ENCODE measurements around the gene CD6. TPM values are rescaled to one million over a fixed set of nuclear protein-coding genes. Genes with fewer than 3 reads are reported as not detected.

The CD6 gene, protein sequence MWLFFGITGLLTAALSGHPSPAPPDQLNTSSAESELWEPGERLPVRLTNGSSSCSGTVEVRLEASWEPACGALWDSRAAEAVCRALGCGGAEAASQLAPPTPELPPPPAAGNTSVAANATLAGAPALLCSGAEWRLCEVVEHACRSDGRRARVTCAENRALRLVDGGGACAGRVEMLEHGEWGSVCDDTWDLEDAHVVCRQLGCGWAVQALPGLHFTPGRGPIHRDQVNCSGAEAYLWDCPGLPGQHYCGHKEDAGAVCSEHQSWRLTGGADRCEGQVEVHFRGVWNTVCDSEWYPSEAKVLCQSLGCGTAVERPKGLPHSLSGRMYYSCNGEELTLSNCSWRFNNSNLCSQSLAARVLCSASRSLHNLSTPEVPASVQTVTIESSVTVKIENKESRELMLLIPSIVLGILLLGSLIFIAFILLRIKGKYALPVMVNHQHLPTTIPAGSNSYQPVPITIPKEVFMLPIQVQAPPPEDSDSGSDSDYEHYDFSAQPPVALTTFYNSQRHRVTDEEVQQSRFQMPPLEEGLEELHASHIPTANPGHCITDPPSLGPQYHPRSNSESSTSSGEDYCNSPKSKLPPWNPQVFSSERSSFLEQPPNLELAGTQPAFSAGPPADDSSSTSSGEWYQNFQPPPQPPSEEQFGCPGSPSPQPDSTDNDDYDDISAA
- 1 to 10 TPM in 1 of 2 donors, under 1 TPM in 1; 0.61 to 1.6 TPM for total RNA-seq
- polyA plus RNA-seq (ENCODE audit: insufficient read length in 2 of 2) = 1 to 10 TPM; 5.0 to 8.4 TPM
- long read RNA-seq, donor 1 = 0 reads
- long read RNA-seq, donor 2 = 0 reads
- long read RNA-seq, donor 3, partial matches to known transcripts = 0 of 1 reads
- long read RNA-seq, donor 3, other reads (novel, unspliced or antisense) = 0 of 1 reads
- long read RNA-seq, donor 4 = 0 reads

DNA sequence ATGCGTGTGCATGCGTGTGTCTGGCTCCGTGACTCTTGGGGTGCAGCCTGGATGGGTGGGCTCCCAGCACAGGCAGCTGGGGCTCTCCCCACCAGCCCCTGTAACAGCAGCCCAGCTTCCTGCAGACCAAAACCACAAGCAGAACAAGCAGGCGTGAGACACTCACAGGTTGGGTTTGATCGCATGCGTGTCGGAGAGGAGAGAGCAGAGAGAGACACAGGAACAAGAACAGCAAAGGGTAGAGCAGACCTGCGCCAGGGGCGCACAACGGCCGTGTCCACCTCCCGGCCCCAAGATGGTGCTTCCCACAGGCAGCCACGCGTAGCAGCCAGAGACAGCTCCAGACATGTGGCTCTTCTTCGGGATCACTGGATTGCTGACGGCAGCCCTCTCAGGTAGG lies at the start of gene CD6:
Gene CD6 (plus strand): TSS at position 161 of the 400 bp plus-strand sequence. CDS start 186 bp downstream, at position 347.
- Histone ChIP-seq H3K27ac (ENCODE audit: low read depth, low read length) (no peak within 1 kb of the TSS), H3K4me1 (ENCODE audit: control insufficient read depth, insufficient read depth, low read length) (peaks cover 25% of the 10 kb centered on the region), H3K9me3 (ENCODE audit: control insufficient read depth, insufficient read depth, low read length) (no peaks in the 10 kb centered on the region), H3K27me3 (ENCODE audit: control insufficient read depth, insufficient read depth, low read length) (no peaks in the 10 kb centered on the region), H3K4me3 (ENCODE audit: low read depth, low read length) (no peak within 1 kb of the TSS), H3K36me3 (ENCODE audit: control insufficient read depth, insufficient read depth, low read length) (no peaks in the 10 kb centered on the region)
- no peak for DNase-seq (ENCODE audit: low read depth in 4 of 6, low spot score in 6 of 6)
- 89% methylated on average over 15 of the region's 16 CpGs for WGBS (ENCODE audit: insufficient coverage)

DNA sequence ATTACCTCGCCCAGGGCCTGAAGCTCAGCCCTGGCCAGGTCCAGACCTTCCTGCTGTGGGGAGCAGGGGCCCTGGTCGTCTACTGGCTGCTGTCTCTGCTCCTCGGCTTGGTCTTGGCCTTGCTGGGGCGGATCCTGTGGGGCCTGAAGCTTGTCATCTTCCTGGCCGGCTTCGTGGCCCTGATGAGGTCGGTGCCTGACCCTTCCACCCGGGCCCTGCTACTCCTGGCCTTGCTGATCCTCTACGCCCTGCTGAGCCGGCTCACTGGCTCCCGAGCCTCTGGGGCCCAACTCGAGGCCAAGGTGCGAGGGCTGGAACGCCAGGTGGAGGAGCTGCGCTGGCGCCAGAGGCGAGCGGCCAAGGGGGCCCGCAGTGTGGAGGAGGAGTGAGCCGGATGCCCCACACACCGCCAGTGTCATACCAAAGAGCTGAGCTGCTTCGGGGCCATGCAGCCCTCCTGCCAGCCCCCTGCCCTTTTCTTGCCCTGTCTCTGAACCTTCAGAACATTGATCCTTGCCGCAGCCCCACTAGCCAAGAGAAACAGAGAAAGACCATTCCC lies 49.6 kb upstream of the CD6 start:
- Histone ChIP-seq H3K36me3 (ENCODE audit: control insufficient read depth, insufficient read depth, low read length) (peaks cover 44% of the 10 kb centered on the region), H3K4me1 (ENCODE audit: control insufficient read depth, insufficient read depth, low read length) (peaks cover 46% of the 10 kb centered on the region), H3K27me3 (ENCODE audit: control insufficient read depth, insufficient read depth, low read length) (peaks cover 2% of the 10 kb centered on the region), H3K27ac (ENCODE audit: low read depth, low read length) (no peak overlapping the region), H3K9me3 (ENCODE audit: control insufficient read depth, insufficient read depth, low read length) (no peaks in the 10 kb centered on the region), H3K4me3 (ENCODE audit: low read depth, low read length) (no peak overlapping the region)
- no peak for DNase-seq (ENCODE audit: low read depth in 4 of 6, low spot score in 6 of 6)
- WGBS (ENCODE audit: insufficient coverage) = 86% methylated on average over 19 of the region's 23 CpGs

DNA sequence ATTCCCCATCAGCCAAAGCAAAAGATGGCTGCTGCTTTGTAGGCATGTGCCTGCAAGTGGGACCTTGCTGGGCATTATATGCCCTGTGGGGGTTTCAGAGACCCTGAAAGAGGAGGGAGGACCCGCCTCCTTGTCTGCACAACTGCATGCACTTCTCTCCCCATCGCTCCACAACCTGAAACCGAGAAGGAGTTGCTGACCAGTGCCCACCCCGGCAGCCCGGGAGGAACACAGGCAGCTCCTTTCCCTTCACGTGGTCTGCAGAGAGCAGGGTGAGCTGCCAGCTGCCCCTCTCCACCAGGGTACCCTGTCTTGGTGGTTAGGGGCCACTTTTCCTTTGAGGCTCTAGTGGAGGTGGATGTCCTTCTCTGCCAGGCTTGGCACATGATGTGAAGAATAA lies 48.6 kb upstream of the CD6 start:
- H3K27ac ChIP-seq (ENCODE audit: low read depth, low read length) = no peak overlapping the region
- WGBS (ENCODE audit: insufficient coverage) = 80% methylated on average over 4 of the region's 6 CpGs
- DNase-seq (ENCODE audit: low read depth in 4 of 6, low spot score in 6 of 6) = no peak
- H3K9me3 ChIP-seq (ENCODE audit: control insufficient read depth, insufficient read depth, low read length) = no peaks in the 10 kb centered on the region
- peaks cover 2% of the 10 kb centered on the region for H3K27me3 ChIP-seq (ENCODE audit: control insufficient read depth, insufficient read depth, low read length)
- peaks cover 54% of the 10 kb centered on the region for H3K36me3 ChIP-seq (ENCODE audit: control insufficient read depth, insufficient read depth, low read length)
- no peak overlapping the region for H3K4me3 ChIP-seq (ENCODE audit: low read depth, low read length)
- H3K4me1 ChIP-seq (ENCODE audit: control insufficient read depth, insufficient read depth, low read length) = peaks cover 56% of the 10 kb centered on the region

DNA sequence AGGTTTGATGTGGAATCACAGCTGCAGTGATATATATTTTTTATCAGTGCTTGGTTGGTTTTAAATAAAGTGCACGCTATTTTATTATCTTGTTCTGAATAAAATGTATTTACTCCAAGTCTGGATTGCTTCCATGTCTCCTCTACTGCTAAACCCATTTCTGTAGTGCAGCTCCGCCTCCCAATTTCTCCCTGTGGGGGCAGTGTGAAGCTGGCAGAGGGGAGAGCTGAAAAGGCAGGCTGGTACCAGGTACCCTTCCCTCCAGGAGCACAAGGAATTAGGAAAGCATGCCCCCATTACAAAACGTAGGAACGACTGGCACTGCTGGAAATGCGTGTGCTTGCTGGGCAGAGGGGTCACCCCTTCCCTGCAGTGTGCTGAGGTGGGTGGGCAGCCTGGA lies 48.2 kb upstream of the CD6 start:
- no peak overlapping the region for H3K4me3 ChIP-seq (ENCODE audit: low read depth, low read length)
- 75% methylated on average over 1 of the region's 5 CpGs for WGBS (ENCODE audit: insufficient coverage)
- peak in 2 of 6 donors; percentile 55 to 70 for DNase-seq (ENCODE audit: low read depth in 4 of 6, low spot score in 6 of 6)
- peaks cover 56% of the 10 kb centered on the region for H3K4me1 ChIP-seq (ENCODE audit: control insufficient read depth, insufficient read depth, low read length)
- no peak overlapping the region for H3K27ac ChIP-seq (ENCODE audit: low read depth, low read length)
- H3K36me3 ChIP-seq (ENCODE audit: control insufficient read depth, insufficient read depth, low read length) = peaks cover 57% of the 10 kb centered on the region
- no peaks in the 10 kb centered on the region for H3K9me3 ChIP-seq (ENCODE audit: control insufficient read depth, insufficient read depth, low read length)
- H3K27me3 ChIP-seq (ENCODE audit: control insufficient read depth, insufficient read depth, low read length) = peaks cover 2% of the 10 kb centered on the region

DNA sequence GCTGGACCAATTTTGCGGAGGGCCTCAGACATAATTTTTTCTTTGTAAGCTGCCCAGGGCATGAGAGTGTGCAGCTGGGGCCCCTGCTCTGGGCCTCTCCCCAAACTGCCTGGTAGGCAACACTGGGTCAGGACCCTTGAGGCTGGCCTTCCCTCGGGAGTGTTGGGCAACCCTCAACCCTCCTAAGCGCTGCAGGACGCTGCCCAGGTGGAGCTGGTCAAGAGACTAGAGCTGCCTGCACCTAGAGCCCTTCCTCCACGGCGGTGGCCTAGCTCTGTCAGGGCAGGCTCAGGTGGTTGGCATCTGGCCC lies 47.7 kb upstream of the CD6 start:
- DNase-seq (ENCODE audit: low read depth in 4 of 6, low spot score in 6 of 6) = no peak
- Histone ChIP-seq H3K9me3 (ENCODE audit: control insufficient read depth, insufficient read depth, low read length) (no peaks in the 10 kb centered on the region), H3K36me3 (ENCODE audit: control insufficient read depth, insufficient read depth, low read length) (peaks cover 61% of the 10 kb centered on the region), H3K4me1 (ENCODE audit: control insufficient read depth, insufficient read depth, low read length) (peaks cover 56% of the 10 kb centered on the region), H3K27ac (ENCODE audit: low read depth, low read length) (no peak overlapping the region), H3K27me3 (ENCODE audit: control insufficient read depth, insufficient read depth, low read length) (peaks cover 2% of the 10 kb centered on the region), H3K4me3 (ENCODE audit: low read depth, low read length) (peak overlapping the region; percentile 26)
- WGBS (ENCODE audit: insufficient coverage) = 43% methylated on average over 6 of the region's 6 CpGs

DNA sequence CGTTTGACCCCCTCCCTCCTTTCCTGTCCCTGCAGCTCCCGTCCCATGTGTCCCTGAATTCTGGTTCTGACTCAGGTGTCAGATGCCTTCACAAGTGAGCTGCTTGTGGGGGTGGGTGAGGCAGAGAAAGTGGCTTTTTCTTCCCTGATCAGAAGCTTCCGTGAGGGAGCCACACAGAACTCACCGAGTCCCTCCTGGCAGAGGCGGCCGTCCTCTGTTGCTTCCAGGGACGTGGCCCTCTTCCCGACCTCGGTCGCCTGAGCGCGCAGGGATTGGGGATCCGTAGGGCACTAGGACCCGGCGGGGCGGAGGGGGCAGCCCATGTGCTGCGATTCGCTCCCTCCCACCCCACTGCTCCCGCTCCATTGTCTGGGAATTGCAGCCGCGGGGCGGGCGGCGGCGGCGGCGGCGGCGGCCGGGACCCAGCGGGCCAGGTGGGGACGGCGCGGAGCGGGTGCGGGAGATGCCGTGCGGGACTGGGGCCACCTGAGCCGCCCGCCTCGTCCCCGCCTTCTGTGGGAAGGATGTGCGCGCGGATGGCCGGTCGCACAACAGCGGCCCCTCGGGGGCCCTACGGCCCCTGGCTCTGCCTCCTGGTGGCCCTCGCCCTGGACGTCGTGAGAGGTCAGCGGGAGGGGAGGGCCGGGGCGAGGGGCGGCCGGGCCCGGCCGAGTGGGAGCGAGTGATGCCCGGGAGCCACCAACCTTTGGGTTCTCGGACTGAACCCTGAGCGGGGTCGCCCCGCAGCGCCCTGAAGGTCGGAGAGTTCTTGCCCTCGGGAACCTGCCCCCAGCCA lies 47.2 kb upstream of the CD6 start, which contains the start of gene TMEM132A:
Gene TMEM132A (plus strand): TSS at position 351 of the 796 bp plus-strand sequence. CDS start 174 bp downstream, at position 525.
- Histone ChIP-seq H3K4me1 (ENCODE audit: control insufficient read depth, insufficient read depth, low read length) (peaks cover 56% of the 10 kb centered on the region), H3K9me3 (ENCODE audit: control insufficient read depth, insufficient read depth, low read length) (no peaks in the 10 kb centered on the region), H3K27me3 (ENCODE audit: control insufficient read depth, insufficient read depth, low read length) (peaks cover 2% of the 10 kb centered on the region), H3K4me3 (ENCODE audit: low read depth, low read length) (peak within 1 kb of the TSS; percentile 66), H3K36me3 (ENCODE audit: control insufficient read depth, insufficient read depth, low read length) (peaks cover 67% of the 10 kb centered on the region), H3K27ac (ENCODE audit: low read depth, low read length) (peak within 1 kb of the TSS; percentile 15)
- peak in 3 of 6 donors; percentile 64 to 95 (median 94) for DNase-seq (ENCODE audit: low read depth in 4 of 6, low spot score in 6 of 6)
- WGBS (ENCODE audit: insufficient coverage) = under 1% methylated on average over 67 of the region's 69 CpGs

DNA sequence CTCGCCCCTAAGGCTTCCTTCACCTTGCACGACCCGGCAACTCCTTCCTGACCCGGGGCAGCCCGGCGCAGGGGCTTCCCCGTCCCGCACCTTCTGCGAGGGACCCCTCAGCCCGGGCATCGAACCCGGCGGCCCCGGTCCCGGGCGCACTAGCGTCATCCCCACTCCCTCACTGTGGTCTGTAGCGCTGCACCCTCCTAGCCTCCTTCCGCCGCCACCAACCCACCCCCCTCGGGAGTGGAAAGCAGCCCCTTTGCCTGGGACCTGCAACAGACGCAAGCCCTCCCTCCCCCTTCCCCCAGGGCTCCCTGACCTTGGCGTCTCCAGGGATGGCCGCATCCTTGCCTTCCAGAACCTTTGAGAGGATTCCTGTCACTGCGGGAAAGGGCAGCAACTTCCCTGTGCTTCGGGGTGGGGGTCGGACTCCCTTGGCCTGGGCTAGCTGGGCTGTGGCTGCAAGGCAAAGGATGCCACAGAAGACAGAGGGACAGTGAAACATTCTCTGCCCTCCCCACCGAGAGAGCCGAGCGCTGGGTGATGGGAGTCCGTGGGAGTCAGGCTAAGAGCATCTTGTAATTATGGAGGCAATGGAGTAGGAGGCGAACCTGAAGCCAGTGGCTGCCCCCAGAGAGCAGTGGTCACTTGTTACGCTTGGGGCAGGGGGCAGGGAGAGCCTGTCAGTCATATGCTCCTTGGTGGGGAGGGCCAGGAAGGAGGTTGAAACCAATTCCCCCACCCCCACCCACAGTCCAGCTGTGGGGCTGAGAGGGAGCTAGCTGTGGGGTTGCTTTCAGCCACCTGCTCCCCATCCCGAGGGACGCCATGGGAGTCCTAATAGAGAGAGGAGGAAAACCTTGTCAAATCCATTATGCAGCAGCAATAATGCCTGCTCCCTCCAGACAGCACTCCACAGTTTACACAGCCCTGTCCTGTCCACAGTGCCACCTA lies 46.3 kb upstream of the CD6 start:
- Histone ChIP-seq H3K27me3 (ENCODE audit: control insufficient read depth, insufficient read depth, low read length) (peaks cover 2% of the 10 kb centered on the region), H3K36me3 (ENCODE audit: control insufficient read depth, insufficient read depth, low read length) (peaks cover 67% of the 10 kb centered on the region), H3K4me1 (ENCODE audit: control insufficient read depth, insufficient read depth, low read length) (peaks cover 56% of the 10 kb centered on the region), H3K9me3 (ENCODE audit: control insufficient read depth, insufficient read depth, low read length) (no peaks in the 10 kb centered on the region), H3K4me3 (ENCODE audit: low read depth, low read length) (peak overlapping the region; percentile 66), H3K27ac (ENCODE audit: low read depth, low read length) (peak overlapping the region; percentile 15)
- WGBS (ENCODE audit: insufficient coverage) = under 1% methylated on average over 32 of the region's 35 CpGs
- peak in 1 of 6 donors; percentile 46 for DNase-seq (ENCODE audit: low read depth in 4 of 6, low spot score in 6 of 6)

DNA sequence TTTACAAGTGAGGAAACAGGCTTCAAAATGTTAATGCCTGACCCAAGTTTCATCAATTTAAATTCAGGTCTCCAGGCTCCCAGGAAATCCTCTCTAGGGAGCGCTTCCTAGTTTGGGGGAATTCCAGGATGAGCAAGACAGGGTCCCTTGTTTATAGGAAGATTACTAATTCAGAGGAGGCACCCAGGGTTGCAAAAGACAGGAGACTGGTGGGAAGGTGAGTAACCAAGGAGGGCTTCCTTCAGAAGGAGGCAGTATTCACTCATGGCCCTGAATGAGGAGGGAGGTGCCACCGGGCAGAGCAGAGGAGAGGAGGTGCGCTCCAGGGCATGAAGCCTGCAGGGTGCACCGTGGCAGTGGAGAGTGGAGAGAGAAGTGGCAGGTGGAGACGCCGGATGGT lies 45.6 kb upstream of the CD6 start:
- Histone ChIP-seq H3K27ac (ENCODE audit: low read depth, low read length) (no peak overlapping the region), H3K4me3 (ENCODE audit: low read depth, low read length) (peak overlapping the region; percentile 66)

More for the DNA sequence above, 45.6 kb upstream of the CD6 start:
- Histone ChIP-seq H3K4me1 (ENCODE audit: control insufficient read depth, insufficient read depth, low read length) (peaks cover 53% of the 10 kb centered on the region), H3K36me3 (ENCODE audit: control insufficient read depth, insufficient read depth, low read length) (peaks cover 67% of the 10 kb centered on the region), H3K27me3 (ENCODE audit: control insufficient read depth, insufficient read depth, low read length) (peaks cover 2% of the 10 kb centered on the region), H3K9me3 (ENCODE audit: control insufficient read depth, insufficient read depth, low read length) (no peaks in the 10 kb centered on the region)
- 44% methylated on average over 2 of the region's 6 CpGs for WGBS (ENCODE audit: insufficient coverage)
- no peak for DNase-seq (ENCODE audit: low read depth in 4 of 6, low spot score in 6 of 6)
